HEK293 (cell line): ENCODE data around the gene RBM20.

Source experiments
- CTCF ChIA-PET: fragments of 350-600 bp; formaldehyde crosslinking; extraction: SDS; loops from one replicate; lab custom pipeline; 2021; ENCODE audit warnings: antibody characterized with exemption; lab: Yijun Ruan, JAX
- POLR2A ChIA-PET: fragments of 300-600 bp; formaldehyde crosslinking; extraction: SDS; loops from one replicate; lab custom pipeline; 2020; ENCODE audit warnings: antibody characterized with exemption, inconsistent platforms; lab: Yijun Ruan, JAX
- H3K27ac ChIP-seq: fragments of 200-500 bp; sonication (Bioruptor generic); 2 replicates; pipeline ENCODE4 v1.5.1; 2014; ENCODE audit warnings: low read depth, low read length, control low read depth, inconsistent platforms; ENCODE audit errors: extremely low read depth
- H3K36me3 ChIP-seq, 2 experiments: fragments of 200-500 bp in 1 of 2; sonication (Bioruptor generic) in 1 of 2; 1 replicate in 1 of 2; 2 replicates in 1 of 2; pipeline ENCODE4 v1.5.1; 2014 to 2017; ENCODE audit warnings: inconsistent platforms in 2 of 2, low read length in 2 of 2; ENCODE audit not compliant: control insufficient read depth in 2 of 2, insufficient read depth in 1 of 2
- H3K4me1 ChIP-seq: fragments of 200-500 bp; sonication (Bioruptor generic); 2 replicates; pipeline ENCODE4 v1.5.1; 2014; ENCODE audit warnings: mild to moderate bottlenecking, low read length, inconsistent platforms; ENCODE audit not compliant: control insufficient read depth, insufficient read depth
- H3K4me3 ChIP-seq: 2 replicates; pipeline ENCODE4 v1.5.1; 2011; ENCODE audit warnings: low read depth, mild to moderate bottlenecking, control low read depth, low read length, moderate library complexity
- H3K9me3 ChIP-seq: fragments of 200-500 bp; sonication (Bioruptor generic); 2 replicates; pipeline ENCODE4 v1.5.1; 2014; ENCODE audit warnings: low read depth, low read length, inconsistent platforms; ENCODE audit not compliant: control insufficient read depth, insufficient read depth
- GLIS1 ChIP-seq: fragments of 450-650 bp; formaldehyde crosslinking; IDR thresholded peaks from 2 replicates; pipeline ENCODE4 v1.5.1; 2016; ENCODE audit warnings: missing biosample characterization, missing genetic modification characterization
- PATZ1 ChIP-seq: fragments of 450-650 bp; formaldehyde crosslinking; IDR thresholded peaks from 2 replicates; pipeline ENCODE4 v1.5.1; 2016; ENCODE audit warnings: missing biosample characterization, missing genetic modification characterization
- PRDM10 ChIP-seq: fragments of 450-650 bp; formaldehyde crosslinking; IDR thresholded peaks from 2 replicates; pipeline ENCODE4 v1.5.1; 2016; ENCODE audit warnings: missing biosample characterization, missing genetic modification characterization
- PRDM4 ChIP-seq: fragments of 450-650 bp; formaldehyde crosslinking; IDR thresholded peaks from 2 replicates; pipeline ENCODE4 v1.5.1; 2017; ENCODE audit warnings: missing biosample characterization, missing genetic modification characterization
- REST ChIP-seq: fragments of 450-650 bp; formaldehyde crosslinking; IDR thresholded peaks from 2 replicates; pipeline ENCODE4 v1.5.1; 2016; ENCODE audit warnings: missing biosample characterization, missing genetic modification characterization
- ZBTB17 ChIP-seq: fragments of 450-650 bp; formaldehyde crosslinking; IDR thresholded peaks from 2 replicates; pipeline ENCODE4 v1.5.1; 2016; ENCODE audit warnings: missing biosample characterization, missing genetic modification characterization
- ZBTB8A ChIP-seq: fragments of 450-650 bp; formaldehyde crosslinking; IDR thresholded peaks from 2 replicates; pipeline ENCODE4 v1.5.1; 2016; ENCODE audit warnings: missing biosample characterization, missing genetic modification characterization
- ZFP69B ChIP-seq: fragments of 450-650 bp; formaldehyde crosslinking; IDR thresholded peaks from 2 replicates; pipeline ENCODE4 v1.5.1; 2016; ENCODE audit warnings: missing biosample characterization, missing genetic modification characterization
- ZNF10 ChIP-seq: fragments of 450-650 bp; formaldehyde crosslinking; IDR thresholded peaks from 2 replicates; pipeline ENCODE4 v1.5.1; 2017; ENCODE audit warnings: missing biosample characterization, missing genetic modification characterization
- ZNF394 ChIP-seq: fragments of 450-650 bp; formaldehyde crosslinking; IDR thresholded peaks from 2 replicates; pipeline ENCODE4 v1.5.1; 2016; ENCODE audit warnings: missing biosample characterization, missing genetic modification characterization, mild to moderate bottlenecking, moderate library complexity, borderline replicate concordance
- ZNF600 ChIP-seq: fragments of 450-650 bp; formaldehyde crosslinking; IDR thresholded peaks from 2 replicates; pipeline ENCODE4 v1.5.1; 2016; ENCODE audit warnings: missing biosample characterization, missing genetic modification characterization
- ZNF692 ChIP-seq: fragments of 450-650 bp; formaldehyde crosslinking; IDR thresholded peaks from 2 replicates; pipeline ENCODE4 v1.5.1; 2016; ENCODE audit warnings: missing biosample characterization, missing genetic modification characterization

The RBM20 gene

GRCh38 chr10:110725801-110726630, 81.9 kb downstream of the RBM20 start:
- peak; percentile 64 for TF ChIP-seq GLIS1 (tag by site-specific recombination)
- TF ChIP-seq PATZ1: 0 out of 2 replicates have a peak, but pooled peaks have one; percentile 31
- no peak for TF ChIP-seq ZNF394 (tag by site-specific recombination)
- TF ChIP-seq PRDM10 (tag by site-specific recombination): peak; percentile 93
- peak; percentile 75 for TF ChIP-seq ZNF10 (tag by site-specific recombination)
- no peak for TF ChIP-seq ZBTB8A (tag by site-specific recombination)
- peak; percentile 41 for TF ChIP-seq ZBTB17 (tag by site-specific recombination)
- peak; percentile 88 for TF ChIP-seq REST
- TF ChIP-seq ZNF692 (tag by site-specific recombination): 0 out of 2 replicates have a peak, but pooled peaks have one; percentile 11
- 0 out of 2 replicates have a peak, but pooled peaks have one; percentile 37 for TF ChIP-seq PRDM4
- TF ChIP-seq ZFP69B (tag by site-specific recombination): no peak
- TF ChIP-seq ZNF600: peak; percentile 81
- Histone ChIP-seq H3K36me3 (no peaks in the 10 kb centered on the region), H3K4me1 (no peaks in the 10 kb centered on the region), H3K9me3 (no peaks in the 10 kb centered on the region), H3K27ac (no peak overlapping the region), H3K4me3 (no peak overlapping the region)
- POLR2A ChIA-PET: no interaction called here
- CTCF ChIA-PET: interaction anchor here (1.0 kb wide), 1 partner anchor 18 kb away, joined by 3 read pairs; no protein-coding TSS in a partner anchor
